A673 (cell line): Measurements from ENCODE around the gene RBP7. TPM values are rescaled to one million over a fixed set of nuclear protein-coding genes. Genes with fewer than 3 reads are reported as not detected.

Experiments
- BruUV-seq: library from RNA; stranded (reverse); fragments of 400-500 nt; replicated peaks from 2 replicates; lab custom pipeline; 2021; lab: Mats Ljungman, UMichigan
- CTCF ChIA-PET: fragments of 300-600 bp; sonication (Branson Sonifier 250); formaldehyde crosslinking; loops from one replicate; lab custom pipeline; 2022; ENCODE audit warnings: antibody characterized with exemption; lab: Charles Lee
- POLR2A ChIA-PET: fragments of 300-600 bp; sonication (Branson Sonifier 250); formaldehyde crosslinking; loops from one replicate; lab custom pipeline; 2022; ENCODE audit warnings: antibody characterized with exemption; ENCODE audit not compliant: low non-redundant PET; lab: Charles Lee
- DNase-seq: peaks from one replicate; pipeline ENCODE4 v3.0.0-alpha.2; 2015; ENCODE audit warnings: low spot score
- H3K27ac ChIP-seq: fragments of 200-600 bp; sonication (generic); 2 replicates; pipeline ENCODE4 v1.5.1; 2016; ENCODE audit warnings: mixed run types, low read depth, mild to moderate bottlenecking, mixed read lengths, antibody characterized with exemption, low read length; ENCODE audit not compliant: poor library complexity, severe bottlenecking
- H3K27me3 ChIP-seq: fragments of 200-600 bp; sonication (generic); replicated peaks from 2 replicates; pipeline ENCODE4 v1.6.1; 2017; ENCODE audit warnings: mixed run types, low read depth, mild to moderate bottlenecking, mixed read lengths, antibody characterized with exemption, low read length; ENCODE audit not compliant: insufficient read depth, poor library complexity
- H3K36me3 ChIP-seq: fragments of 200-600 bp; sonication (generic); 2 replicates; pipeline ENCODE4 v1.6.1; 2016; ENCODE audit warnings: mixed run types, mild to moderate bottlenecking, mixed read lengths, antibody characterized with exemption, low read length; ENCODE audit not compliant: insufficient read depth, poor library complexity, severe bottlenecking
- H3K4me1 ChIP-seq: fragments of 200-600 bp; sonication (generic); 2 replicates; pipeline ENCODE4 v1.6.1; 2017; ENCODE audit warnings: mixed run types, mild to moderate bottlenecking, mixed read lengths, antibody characterized with exemption, low read length; ENCODE audit not compliant: insufficient read depth, poor library complexity, severe bottlenecking
- H3K4me3 ChIP-seq: fragments of 200-600 bp; sonication (generic); 2 replicates; pipeline ENCODE4 v1.5.1; 2016; ENCODE audit warnings: low read depth, mixed run types, mild to moderate bottlenecking, mixed read lengths, low read length; ENCODE audit not compliant: poor library complexity, severe bottlenecking
- H3K9me3 ChIP-seq: fragments of 200-600 bp; sonication (generic); 2 replicates; pipeline ENCODE4 v1.6.1; 2016; ENCODE audit warnings: mixed run types, low read depth, mild to moderate bottlenecking, mixed read lengths, antibody characterized with exemption, low read length; ENCODE audit not compliant: poor library complexity, severe bottlenecking
- EZH2 ChIP-seq: fragments of 200-600 bp; sonication (generic); IDR thresholded peaks from 2 replicates; pipeline ENCODE4 v1.6.1; 2017; ENCODE audit warnings: borderline replicate concordance, low read depth, mild to moderate bottlenecking, mixed read lengths, antibody characterized with exemption, low read length; ENCODE audit not compliant: poor library complexity, severe bottlenecking
- intact Hi-C: fragments of 100-400 bp; cut with micrococcal nuclease; formaldehyde crosslinking; loops from one replicate; pipeline ENCODE4 v1.10.0; 2022; ENCODE audit not compliant: unreplicated experiment
- total RNA-seq: library from RNA; stranded (reverse); gene quantifications from 2 replicates; pipeline ENCODE4 v1.2.3, GENCODE V29; 2021
- TF ChIP-seq, protein P1 (sequence below): fragments of 300-800, 200-600 bp; sonication (generic); conservative IDR thresholded peaks from 2 replicates; pipeline ENCODE4 v1.5.1; 2017; ENCODE audit warnings: low read depth, mild to moderate bottlenecking, antibody characterized with exemption, low read length, moderate library complexity, mixed read lengths

Gene RBP7
- total RNA-seq, 1 experiment from 2014 or later: not detected

DNA sequence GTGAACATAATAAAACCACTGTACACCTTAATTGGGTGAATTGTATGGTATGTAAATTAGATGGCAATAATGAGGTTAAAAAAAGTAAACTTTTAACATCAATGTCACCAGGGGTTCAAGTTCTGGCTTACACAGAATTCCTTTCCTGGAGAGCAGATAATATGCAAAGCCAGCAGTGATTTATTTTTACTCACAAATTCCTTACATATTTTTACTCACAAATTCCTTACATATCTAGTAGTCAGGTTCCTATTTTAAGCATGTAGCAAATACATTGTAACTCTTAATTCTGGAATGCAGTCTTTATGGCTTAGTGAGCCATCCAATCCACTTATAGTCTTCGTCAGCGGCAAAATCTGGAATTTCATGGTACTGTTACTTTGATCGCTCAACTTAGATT is 34.4 kb downstream of the RBP7 start:
- TF ChIP-seq EZH2: no peak
- TF ChIP-seq, protein P1, sequence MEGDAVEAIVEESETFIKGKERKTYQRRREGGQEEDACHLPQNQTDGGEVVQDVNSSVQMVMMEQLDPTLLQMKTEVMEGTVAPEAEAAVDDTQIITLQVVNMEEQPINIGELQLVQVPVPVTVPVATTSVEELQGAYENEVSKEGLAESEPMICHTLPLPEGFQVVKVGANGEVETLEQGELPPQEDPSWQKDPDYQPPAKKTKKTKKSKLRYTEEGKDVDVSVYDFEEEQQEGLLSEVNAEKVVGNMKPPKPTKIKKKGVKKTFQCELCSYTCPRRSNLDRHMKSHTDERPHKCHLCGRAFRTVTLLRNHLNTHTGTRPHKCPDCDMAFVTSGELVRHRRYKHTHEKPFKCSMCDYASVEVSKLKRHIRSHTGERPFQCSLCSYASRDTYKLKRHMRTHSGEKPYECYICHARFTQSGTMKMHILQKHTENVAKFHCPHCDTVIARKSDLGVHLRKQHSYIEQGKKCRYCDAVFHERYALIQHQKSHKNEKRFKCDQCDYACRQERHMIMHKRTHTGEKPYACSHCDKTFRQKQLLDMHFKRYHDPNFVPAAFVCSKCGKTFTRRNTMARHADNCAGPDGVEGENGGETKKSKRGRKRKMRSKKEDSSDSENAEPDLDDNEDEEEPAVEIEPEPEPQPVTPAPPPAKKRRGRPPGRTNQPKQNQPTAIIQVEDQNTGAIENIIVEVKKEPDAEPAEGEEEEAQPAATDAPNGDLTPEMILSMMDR: no peak
- BruUV-seq: no TSS peak
- ChIA-PET CTCF (no interaction called here), POLR2A (no interaction called here)
- Histone ChIP-seq H3K9me3 (no peaks in the 10 kb centered on the region), H3K27me3 (no peaks in the 10 kb centered on the region), H3K4me3 (no peak overlapping the region), H3K36me3 (peaks cover 5% of the 10 kb centered on the region), H3K4me1 (peaks cover 4% of the 10 kb centered on the region), H3K27ac (no peak overlapping the region)
- peak; percentile 48 for DNase-seq
- intact Hi-C loops: loop anchor here (5.0 kb wide), 2 partner anchors 79 to 154 kb away; no protein-coding TSS in a partner anchor

DNA sequence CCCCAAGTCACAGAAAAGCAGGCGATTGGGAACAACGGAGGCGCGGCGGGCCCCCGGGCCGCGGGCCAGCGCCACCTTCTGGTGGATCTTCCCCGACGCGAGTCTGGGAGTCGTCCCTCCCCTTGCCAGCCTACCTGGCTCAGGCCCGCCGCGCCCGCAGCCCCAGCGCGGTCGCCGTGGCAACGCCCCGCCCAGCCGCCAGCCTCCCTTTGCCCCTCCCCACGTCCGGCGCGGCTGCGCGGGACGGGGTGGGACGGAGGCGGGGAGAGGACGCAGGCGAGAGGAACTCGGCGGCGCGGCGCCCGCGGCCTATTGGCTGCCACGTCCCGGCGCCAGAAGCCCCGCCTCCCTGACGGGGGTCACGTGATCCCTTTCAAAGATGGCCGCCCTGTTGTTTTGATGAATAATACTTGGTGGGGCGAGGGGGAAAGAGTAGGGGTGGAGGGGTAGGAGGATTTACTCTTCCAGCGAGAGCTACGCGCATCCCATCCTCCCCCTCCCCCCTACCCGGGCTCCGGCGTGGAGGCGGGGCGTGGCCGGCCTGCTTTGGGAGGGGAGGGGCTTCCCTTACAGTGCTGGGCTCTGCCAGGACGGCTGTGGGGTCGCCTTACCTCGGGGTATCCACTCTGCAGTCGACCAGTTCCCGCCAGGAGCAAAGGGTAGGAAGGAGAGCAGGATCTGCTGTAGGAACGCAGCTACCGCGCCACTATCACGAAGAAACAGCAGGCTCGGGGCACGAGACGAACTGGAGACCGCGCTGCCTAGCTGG is 35.7 kb downstream of the RBP7 start, which contains the start of gene UBE4B:
Gene UBE4B (plus strand): TSS at position 369 of the 769 bp plus-strand sequence. CDS start 713 bp downstream, outside the sequence.
- intact Hi-C loops: loop anchor here (5.0 kb wide), 2 partner anchors 80 to 155 kb away; no protein-coding TSS in a partner anchor
- BruUV-seq: no TSS peak

DNA sequence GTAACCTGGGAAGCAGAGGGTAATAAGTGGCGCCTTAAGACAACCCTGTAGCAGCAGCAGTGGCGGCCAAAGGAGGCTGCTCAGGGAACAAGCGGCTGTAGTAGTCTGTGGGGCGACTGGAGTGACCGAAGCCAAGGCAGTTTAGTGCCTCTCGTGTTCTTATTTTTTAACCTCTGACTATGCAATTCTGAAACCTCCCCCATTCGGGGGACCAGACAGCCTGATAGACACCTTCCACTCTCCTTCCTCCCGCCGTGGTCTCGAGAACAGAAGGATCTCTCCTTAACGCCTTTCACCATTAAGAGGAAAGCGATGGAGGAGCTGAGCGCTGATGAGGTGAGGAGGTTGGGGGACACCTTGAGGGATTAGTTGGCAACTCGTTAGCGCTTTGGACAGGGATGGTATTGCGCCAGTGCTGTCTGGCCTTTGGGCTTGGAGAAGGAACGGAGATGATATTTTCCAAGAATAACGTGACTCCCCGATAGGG is 36.4 kb downstream of the RBP7 start:
- TF ChIP-seq, protein P1: no peak
- no peak for TF ChIP-seq EZH2
- Histone ChIP-seq H3K27me3 (no peaks in the 10 kb centered on the region), H3K9me3 (no peaks in the 10 kb centered on the region), H3K36me3 (peaks cover 14% of the 10 kb centered on the region), H3K27ac (peak overlapping the region; percentile 88), H3K4me1 (peaks cover 4% of the 10 kb centered on the region), H3K4me3 (peak overlapping the region; percentile 75)
- ChIA-PET CTCF (interaction anchor here (0.6 kb wide), 1 partner anchor 21 kb away, joined by 3 read pairs; no protein-coding TSS in a partner anchor), POLR2A (interaction anchor here (0.5 kb wide), 1 partner anchor 36 kb away, joined by 4 read pairs; no protein-coding TSS in a partner anchor)
- intact Hi-C loops: loop anchor here (5.0 kb wide), 2 partner anchors 81 to 156 kb away; no protein-coding TSS in a partner anchor
- TSS peak; percentile 78 for BruUV-seq
- DNase-seq: no peak

More for the DNA sequence above, 35.7 kb downstream of the RBP7 start, which contains the start of gene UBE4B:
- Histone ChIP-seq H3K4me3 (peak within 1 kb of the TSS; percentile 75), H3K9me3 (no peaks in the 10 kb centered on the region), H3K36me3 (peaks cover 12% of the 10 kb centered on the region), H3K4me1 (peaks cover 4% of the 10 kb centered on the region), H3K27ac (peak within 1 kb of the TSS; percentile 88), H3K27me3 (no peaks in the 10 kb centered on the region)
- peak; percentile 99 for DNase-seq
- TF ChIP-seq EZH2: no peak
- TF ChIP-seq, protein P1: peak; percentile 80
- POLR2A ChIA-PET: interaction anchor here (0.5 kb wide), 1 partner anchor 37 kb away, joined by 4 read pairs; no protein-coding TSS in a partner anchor
- CTCF ChIA-PET: interaction anchor here (0.6 kb wide), 1 partner anchor 20 kb away, joined by 3 read pairs; no protein-coding TSS in a partner anchor
